H4 (cell line): ENCODE measurements around the gene GBE1. TPM values are rescaled to one million over a fixed set of nuclear protein-coding genes. Genes with fewer than 3 reads are reported as not detected.

ENCODE experiments used
- DNase-seq: peaks from one replicate; pipeline ENCODE4 v3.0.0-alpha.2; 2015; ENCODE audit warnings: low spot score
- total RNA-seq: library from RNA; depleted of rRNA; stranded (reverse); fragments of >200 nt; shearing (Covaris generic); gene quantifications from 2 replicates; pipeline ENCODE4 v1.2.3, GENCODE V29; 2014

Gene GBE1
- total RNA-seq, 1 experiment from 2014 or later, result 66.4 TPM

DNA sequence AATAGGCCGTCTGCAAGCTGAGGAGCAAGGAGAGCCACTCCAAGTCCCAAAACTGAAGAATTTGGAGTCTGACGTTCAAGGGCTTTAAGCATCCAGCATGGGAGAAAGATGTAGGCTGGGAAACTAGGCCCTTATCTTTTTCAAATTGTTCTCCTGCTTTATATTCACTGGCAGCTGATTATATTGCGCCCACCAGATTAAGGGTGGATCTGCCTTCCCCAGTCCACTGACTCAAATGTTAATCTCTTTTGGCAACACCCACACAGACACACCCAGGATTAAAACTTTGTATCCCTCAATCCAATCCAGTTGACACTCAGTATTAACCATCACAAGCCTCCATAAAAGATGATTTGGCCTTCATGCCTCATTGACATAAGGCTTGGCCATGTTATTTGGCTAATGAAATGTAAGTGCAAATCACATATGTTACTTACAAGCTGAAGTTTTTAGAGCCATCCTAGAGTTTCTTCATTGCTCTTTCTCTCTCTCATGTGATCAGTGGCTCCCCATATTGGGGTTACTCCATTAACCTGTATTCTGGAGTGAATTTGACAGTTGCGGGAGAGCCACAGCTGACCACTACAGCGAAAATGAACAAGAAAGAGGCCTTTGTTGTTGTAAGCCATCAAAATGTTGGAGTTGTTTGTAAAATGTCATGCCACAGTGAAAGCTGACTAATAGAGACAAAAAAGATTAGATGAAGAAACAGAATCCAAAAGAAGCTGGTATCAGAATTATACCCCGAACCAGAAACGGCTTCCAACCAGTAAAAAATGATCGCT lies 61.7 kb downstream of the GBE1 start:
- DNase-seq, result no peak

DNA sequence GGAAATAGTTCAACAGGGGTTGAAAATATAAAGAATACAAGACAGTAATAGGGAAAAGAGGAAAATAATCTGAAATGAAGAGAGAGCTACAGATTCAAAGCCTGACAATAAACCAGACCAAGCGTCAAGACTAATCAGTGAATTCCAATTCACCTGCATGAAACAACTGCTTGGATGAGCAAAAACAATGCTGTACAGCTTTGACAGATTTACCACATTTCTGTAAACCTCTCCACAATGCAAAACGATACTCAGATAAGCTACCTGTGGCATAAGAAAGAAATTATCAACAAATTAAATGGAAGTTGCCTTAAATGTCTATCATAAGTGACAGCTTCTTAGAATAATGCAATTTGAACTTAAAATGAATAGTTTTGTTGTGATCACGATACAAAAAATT lies 65.4 kb downstream of the GBE1 start:
- no peak for DNase-seq

- no peak for DNase-seq
Measured at GRCh38 chr3:81695302-81695701, 66.1 kb downstream of the GBE1 start.

GRCh38 chr3:81694662-81695061 lies 66.8 kb downstream of the GBE1 start:
- DNase-seq, result no peak

DNA sequence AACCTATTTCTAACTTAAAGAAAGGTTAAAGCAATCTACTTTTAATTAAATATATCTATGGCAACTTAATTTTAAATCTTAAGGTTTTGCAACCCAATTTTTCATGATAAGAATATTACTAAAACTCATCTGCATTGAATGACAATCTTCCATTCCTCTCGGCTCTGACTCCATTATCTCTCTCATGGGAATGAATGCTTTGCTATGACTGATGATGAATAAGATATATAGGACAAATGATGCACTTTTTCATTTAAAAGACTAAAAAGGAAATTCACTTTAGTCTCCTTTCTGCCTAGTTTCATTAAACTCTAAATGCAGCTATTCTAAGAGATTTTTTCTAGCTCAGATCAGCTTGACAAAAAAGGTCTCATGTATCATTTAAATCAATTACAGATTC lies 68.7 kb downstream of the GBE1 start:
- DNase-seq, result no peak

DNA sequence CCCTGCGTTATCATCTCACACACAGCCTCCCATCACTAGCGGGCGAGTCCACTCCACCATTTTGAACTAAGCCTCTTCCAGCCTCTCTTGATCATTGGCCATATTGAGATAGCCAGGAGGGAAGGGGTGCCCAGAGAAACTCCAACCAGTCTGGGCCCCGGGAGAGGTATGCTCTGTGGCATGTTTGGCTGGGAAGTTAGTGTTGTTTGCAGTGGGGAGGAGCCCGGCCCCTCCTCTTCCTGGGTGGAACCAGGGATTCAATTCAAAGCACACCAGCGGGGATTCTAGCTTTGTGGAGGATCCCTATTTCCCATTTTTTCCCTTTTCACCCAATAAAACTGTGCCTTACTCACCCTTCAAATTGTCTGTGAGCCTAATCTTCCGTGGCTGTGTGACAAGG lies 71.8 kb downstream of the GBE1 start:
- DNase-seq, result no peak

DNA sequence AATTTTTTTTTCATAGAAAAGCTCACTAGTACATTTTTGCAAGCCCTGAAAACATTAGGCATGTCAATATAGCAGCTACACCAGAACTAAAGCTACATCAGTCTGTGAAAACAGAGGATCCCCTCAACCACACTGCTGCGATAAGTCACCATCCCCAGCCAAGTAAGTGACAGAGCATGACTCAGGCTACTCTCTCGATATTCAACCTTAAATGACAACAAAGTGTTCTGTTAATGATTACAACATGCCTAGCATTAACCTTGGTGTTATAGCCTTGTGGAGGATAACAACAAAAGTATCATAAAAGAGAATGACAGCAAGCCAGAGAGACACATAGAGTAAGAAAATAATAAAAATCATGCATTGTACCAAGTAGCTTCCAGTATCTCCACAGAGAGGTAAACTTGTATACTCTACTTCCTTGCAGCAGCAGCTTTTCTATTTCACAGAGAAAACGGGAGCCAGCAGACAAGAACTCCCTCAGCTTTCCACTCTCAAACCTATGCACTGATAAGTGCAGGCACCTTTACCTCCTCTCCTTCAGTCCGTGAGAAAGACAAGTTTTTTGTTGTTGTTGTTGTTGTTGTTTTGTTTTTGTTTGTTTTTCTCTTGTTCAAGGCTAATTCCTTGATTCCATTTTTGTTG lies 76.6 kb downstream of the GBE1 start:
- DNase-seq, result no peak

GRCh38 chr3:81676706-81677456 lies 84.6 kb downstream of the GBE1 start:
- DNase-seq, result no peak

- DNase-seq, result no peak
Measured at GRCh38 chr3:81674690-81675089, 86.8 kb downstream of the GBE1 start.

- no peak for DNase-seq
Measured at GRCh38 chr3:81668283-81668682, 93.2 kb downstream of the GBE1 start.

GRCh38 chr3:81666502-81667121 lies 94.8 kb downstream of the GBE1 start:
- DNase-seq, result no peak

- no peak for DNase-seq
Measured at GRCh38 chr3:81663114-81663513, 98.3 kb downstream of the GBE1 start.

GRCh38 chr3:81660036-81660435 lies 101.4 kb downstream of the GBE1 start:
- no peak for DNase-seq

- DNase-seq, result no peak
Measured at GRCh38 chr3:81658322-81658997, 103.0 kb downstream of the GBE1 start.

DNA sequence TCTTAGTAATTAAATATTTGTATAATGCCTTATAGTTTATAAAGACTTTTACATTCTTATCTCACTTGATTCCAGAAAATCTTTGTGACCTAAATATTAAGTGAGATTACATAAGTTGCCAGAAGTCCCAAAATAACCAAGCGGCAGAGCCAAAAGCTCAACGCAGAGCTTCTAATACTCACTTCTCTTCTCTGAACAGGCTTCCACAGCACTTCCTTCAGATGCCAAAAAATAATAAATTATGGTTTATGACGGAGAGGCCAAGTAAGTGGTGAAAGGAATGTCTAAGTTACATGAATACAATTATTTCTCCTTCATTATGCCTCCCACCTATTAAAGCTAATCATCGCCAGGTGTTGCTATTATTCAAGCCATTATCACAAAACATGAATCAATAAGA lies 110.3 kb downstream of the GBE1 start:
- no peak for DNase-seq

DNA sequence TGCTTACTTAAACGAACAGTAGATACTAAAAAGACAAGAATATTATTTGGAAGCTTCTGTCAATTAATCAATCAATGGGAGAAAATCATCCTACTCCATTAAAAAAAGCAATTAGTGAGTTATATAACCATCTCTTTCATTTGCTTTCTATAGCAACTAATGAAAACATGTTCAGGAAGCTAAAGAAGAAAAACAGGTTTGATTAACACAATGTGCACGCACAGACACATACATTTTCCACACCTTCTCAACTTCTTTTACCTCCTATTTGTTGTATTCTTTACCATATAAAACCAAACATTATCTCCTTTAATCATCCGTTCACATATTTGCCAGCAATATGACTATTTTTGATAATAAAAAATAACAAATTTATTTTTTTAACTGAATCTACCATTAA lies 111.3 kb downstream of the GBE1 start:
- no peak for DNase-seq

- no peak for DNase-seq
Measured at GRCh38 chr3:81645248-81645647, 116.2 kb downstream of the GBE1 start.

GRCh38 chr3:81643721-81644120 lies 117.7 kb downstream of the GBE1 start:
- peak; percentile 7 for DNase-seq

- DNase-seq, result no peak
Measured at GRCh38 chr3:81638480-81638879, 123.0 kb downstream of the GBE1 start.

- DNase-seq, result no peak
Measured at GRCh38 chr3:81632659-81633058, 128.8 kb downstream of the GBE1 start.

GRCh38 chr3:81624756-81625155 lies 136.7 kb downstream of the GBE1 start:
- no peak for DNase-seq

GRCh38 chr3:81622395-81622794 lies 139.1 kb downstream of the GBE1 start:
- no peak for DNase-seq
